NK-92 (cell line): ENCODE data around the gene FBXL20.

Source experiments
- DNase-seq: peaks from one replicate; lab custom pipeline; 2025; ENCODE audit not compliant: unreplicated experiment; lab: John Stamatoyannopoulos, UW

FBXL20 gene

GRCh38 chr17:39229274-39229913 lies 172.0 kb downstream of the FBXL20 start:
- DNase-seq, result no peak

- no peak for DNase-seq
Measured at GRCh38 chr17:39227364-39227919, 174.0 kb downstream of the FBXL20 start.

DNA sequence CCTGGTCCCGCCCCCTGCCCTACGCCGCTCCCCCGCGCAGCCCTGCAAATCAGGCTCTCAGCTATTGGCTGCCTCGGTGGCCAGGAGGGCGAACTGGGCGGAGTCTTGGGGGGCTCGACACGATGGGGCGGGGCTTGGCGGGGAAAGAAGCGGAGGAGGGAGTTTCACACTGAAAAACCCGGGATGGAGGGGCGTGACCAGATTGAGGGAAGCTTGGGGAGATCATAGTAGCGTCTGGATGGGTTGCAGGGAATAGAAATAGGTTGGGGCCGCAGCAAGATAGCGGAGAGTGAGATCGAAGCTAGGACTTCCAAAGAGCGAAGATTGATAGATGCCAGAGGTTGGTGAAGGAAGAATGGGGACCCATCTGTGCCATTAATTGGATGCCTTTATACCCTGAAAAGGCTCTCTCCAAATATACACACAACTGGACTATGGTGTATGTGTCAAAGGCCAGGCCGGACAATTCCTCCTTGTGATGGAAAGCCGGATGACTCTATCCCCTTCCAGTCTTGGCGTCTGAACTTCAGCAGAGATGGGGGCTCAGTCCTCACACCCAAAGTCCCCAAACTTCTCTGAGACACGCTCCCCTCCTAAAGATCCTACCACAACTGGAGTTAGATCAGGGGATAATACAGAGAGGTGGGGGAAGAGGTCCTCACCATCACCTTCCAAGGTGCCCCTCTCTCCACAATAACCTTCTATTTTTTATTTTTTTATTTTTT lies 175.3 kb downstream of the FBXL20 start:
- DNase-seq, result no peak

DNA sequence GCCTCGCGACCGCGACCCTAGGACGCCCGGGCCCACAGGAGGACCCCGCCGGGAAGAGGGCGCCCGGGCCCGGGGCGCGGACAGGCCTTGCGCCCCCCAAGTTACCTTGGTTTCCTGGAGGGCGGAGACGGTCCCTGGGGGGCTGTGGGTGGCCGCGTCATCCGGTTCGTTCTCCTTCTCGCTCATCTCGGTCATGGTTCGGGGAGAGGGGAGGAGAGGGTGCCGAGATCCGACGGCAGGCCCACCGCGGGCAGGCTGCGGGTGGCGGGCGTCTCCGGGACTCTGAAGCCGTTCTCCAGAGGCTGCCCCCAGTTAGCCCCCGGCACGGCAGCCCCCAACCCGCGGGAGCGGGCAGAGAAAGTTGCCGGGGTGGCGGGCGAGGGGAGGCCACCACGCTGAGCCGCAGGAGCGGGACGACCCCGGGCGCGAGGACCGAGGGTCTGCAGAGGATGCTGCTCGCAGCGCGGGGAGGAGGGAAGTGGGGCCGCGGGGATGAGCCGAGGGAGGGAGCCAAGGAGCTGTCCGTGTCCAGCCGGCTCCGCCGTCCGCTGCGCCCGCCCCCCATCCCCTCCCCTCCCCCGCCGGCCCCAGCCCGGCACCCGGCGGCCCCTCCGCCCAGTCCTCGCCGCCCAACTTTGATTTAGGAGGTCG lies 176.0 kb downstream of the FBXL20 start, which contains the start of gene STAC2:
Gene STAC2 (minus strand): TSS at position 638 of the 651 bp plus-strand sequence. CDS start 443 bp downstream, at position 195.
- DNase-seq, result no peak

GRCh38 chr17:39224778-39225307 lies 176.6 kb downstream of the FBXL20 start:
- no peak for DNase-seq

- DNase-seq, result no peak
Measured at GRCh38 chr17:39223907-39224777, 177.3 kb downstream of the FBXL20 start.

- no peak for DNase-seq
Measured at GRCh38 chr17:39222866-39223834, 178.3 kb downstream of the FBXL20 start.

- no peak for DNase-seq
Measured at GRCh38 chr17:39222151-39222550, 179.3 kb downstream of the FBXL20 start.

- no peak for DNase-seq
Measured at GRCh38 chr17:39221572-39221971, 179.9 kb downstream of the FBXL20 start.

DNA sequence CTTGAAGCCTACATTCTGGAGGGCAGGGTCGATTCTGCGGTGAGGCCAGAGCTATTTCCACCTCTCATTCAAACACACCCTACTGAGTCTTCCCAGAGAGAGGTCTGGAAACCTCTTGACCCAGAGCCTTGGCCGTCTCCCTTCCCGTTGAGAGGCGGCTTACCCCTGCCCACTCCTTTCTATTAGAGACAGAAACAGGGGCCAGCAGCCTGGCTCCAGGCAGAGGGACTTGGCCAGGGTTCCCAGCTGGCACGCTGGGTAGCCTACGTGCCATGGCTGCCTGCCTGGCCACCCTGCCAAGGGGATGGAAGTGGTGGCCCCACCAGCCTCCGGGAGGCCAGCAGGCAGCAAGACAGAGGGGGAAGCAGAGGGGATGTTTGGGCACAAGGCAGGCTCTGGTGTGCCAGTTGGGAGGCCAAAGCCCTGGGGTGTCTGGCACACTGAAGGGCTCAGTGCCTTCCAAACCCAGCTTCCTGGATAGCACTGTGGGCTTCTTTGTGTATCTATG lies 181.7 kb downstream of the FBXL20 start:
- DNase-seq, result no peak

DNA sequence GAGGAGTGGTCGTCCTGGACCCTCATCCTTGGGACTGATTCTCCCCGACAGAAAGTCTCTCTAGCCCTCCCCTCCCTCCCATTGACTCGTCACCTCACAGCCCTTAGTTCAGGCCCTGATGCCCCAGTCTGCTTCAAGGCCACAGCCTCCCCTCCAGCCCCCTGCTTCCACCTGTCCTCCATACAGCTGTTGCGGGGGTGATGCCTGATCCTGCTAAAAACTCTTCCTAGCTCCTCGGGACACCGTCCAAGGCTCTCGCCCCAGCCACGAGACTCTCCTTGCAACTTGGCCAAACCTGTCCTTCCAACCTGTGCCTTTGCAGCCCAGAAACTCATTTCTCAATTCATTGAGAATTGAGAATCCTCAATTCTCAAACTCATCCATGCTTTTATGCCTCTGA lies 182.5 kb downstream of the FBXL20 start:
- DNase-seq, result no peak

DNA sequence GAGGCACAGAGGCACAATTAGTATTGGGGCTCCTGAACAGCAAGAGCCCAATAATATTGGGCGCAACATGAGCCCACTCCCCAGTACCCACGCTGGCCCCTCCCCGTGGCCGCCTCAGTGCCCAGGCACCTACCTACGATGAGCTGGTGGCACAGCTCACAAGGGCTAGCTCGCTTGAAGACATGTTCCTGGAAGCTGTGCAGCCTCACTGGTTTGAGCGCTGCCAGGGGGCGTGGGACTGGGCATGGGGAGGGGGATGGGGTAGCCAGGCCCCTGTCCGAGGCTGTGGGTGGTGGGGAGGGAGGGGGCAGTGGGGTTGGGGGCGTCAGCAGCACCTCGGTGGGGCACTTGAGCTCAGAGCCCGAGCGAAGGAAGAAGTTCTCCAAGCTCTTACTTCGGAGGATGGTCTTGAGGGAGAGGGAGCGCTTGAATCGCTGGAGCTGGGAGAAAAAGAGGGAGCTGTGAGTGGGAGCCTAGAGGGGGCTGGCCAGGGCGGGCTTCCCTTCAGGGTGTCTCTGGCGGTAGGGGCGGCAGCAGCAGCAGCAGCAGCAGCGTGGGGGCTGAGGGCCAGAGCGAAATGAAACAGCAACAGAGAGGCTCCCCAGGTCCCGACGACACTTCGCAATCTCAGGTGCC lies 183.6 kb downstream of the FBXL20 start:
- DNase-seq, result no peak

DNA sequence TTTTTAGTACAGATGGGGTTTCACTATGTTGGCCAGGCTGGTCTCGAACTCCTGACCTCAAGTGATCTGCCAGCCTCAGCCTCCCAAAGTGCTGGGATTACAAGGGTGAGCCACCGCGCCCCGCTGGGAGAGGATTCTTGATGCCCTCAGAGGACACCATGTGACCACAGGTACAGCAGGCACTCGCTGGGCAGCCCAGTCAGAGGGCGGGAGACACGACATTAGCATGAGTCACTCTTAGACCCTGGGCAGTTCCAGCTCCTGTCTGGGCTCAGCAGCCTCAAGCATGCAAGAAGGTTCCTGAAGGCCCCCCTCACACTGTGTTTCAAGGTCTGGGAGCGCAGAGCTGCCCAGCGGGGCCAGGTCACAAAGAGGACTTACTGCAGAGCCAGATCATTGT lies 187.6 kb downstream of the FBXL20 start:
- no peak for DNase-seq

GRCh38 chr17:39212841-39213480 lies 188.5 kb downstream of the FBXL20 start:
- no peak for DNase-seq

DNA sequence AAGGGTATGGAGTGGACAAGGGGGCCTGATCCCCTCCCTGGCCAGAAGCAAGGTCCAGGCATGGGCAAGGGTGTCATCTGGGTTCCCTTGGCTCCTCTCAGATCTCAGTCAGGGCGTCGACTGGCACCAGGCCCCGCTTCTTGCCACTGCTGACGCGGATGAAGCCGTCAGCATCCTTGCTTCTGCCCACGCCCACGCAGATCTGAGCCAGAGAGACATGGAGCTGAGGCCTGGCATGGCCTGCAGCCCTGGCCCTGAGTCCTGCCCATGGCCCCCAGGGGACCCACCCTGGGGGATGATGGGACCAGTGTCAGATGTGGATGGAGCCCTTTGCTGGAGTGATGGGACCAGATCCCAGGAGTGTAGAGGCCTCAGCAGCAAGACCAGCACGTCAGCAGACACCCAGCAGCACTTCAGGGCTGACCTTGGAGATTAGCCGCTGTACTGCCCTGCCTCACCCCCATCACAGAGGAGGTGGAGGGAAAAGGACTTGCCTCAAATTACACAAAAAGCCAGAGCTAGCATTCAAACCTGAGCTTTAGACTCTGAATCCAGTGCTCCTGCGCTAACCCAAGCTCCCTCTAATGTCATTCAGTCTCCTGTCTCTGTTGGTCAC lies 189.1 kb downstream of the FBXL20 start:
- DNase-seq, result no peak

DNA sequence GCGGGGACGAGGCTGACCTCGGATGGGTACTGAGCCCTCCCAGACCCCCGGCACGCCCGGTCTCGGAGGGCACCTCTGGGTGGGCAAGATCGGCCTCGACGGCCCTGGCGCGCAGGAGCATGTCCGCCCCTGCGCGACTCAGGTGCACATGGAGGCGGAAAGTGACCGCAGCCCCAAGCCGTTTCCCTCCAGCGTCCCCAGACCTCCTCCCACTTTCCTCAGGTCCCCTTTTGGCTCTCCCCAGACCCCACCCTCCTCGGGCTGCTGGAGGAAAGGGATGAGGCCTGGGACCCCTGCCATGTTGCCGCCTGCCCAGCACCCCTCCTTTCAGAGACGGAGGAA lies 191.4 kb downstream of the FBXL20 start:
- DNase-seq, result no peak

GRCh38 chr17:39209317-39210092 lies 191.9 kb downstream of the FBXL20 start:
- DNase-seq, result no peak
